ENCODE measurements around the gene RASL10B.

Gene RASL10B

GRCh38 chr17:35761601-35762000 lies 30.2 kb downstream of the RASL10B start:
- no peaks in the 10 kb centered on the region for H3K36me3 Mint-ChIP-seq
- H3K27ac Mint-ChIP-seq, result no peak overlapping the region
- no peaks in the 10 kb centered on the region for H3K27me3 Mint-ChIP-seq
- no peaks in the 10 kb centered on the region for H3K9me3 Mint-ChIP-seq (ENCODE audit: low read depth)
- no peak overlapping the region for H3K4me3 Mint-ChIP-seq
- H3K4me1 Mint-ChIP-seq (ENCODE audit: low read depth), result peaks cover 8% of the 10 kb centered on the region

- H3K36me3 Mint-ChIP-seq, result no peaks in the 10 kb centered on the region
- H3K4me1 Mint-ChIP-seq (ENCODE audit: low read depth), result peaks cover 9% of the 10 kb centered on the region
- H3K27ac Mint-ChIP-seq, result no peak overlapping the region
These were observed 32.3 kb downstream of the RASL10B start for GRCh38 chr17:35763767-35764122.

GRCh38 chr17:35764123-35764991 lies 32.9 kb downstream of the RASL10B start:
- Mint-ChIP-seq H3K4me3 (peak overlapping the region; percentile 92), H3K9me3 (ENCODE audit: low read depth) (no peaks in the 10 kb centered on the region), H3K4me1 (ENCODE audit: low read depth) (peaks cover 9% of the 10 kb centered on the region), H3K36me3 (no peaks in the 10 kb centered on the region), H3K27me3 (no peaks in the 10 kb centered on the region), H3K27ac (peak overlapping the region; percentile 86)

More at GRCh38 chr17:35763767-35764122, 32.3 kb downstream of the RASL10B start:
- no peaks in the 10 kb centered on the region for H3K27me3 Mint-ChIP-seq
- peak overlapping the region; percentile 59 for H3K4me3 Mint-ChIP-seq
- no peaks in the 10 kb centered on the region for H3K9me3 Mint-ChIP-seq (ENCODE audit: low read depth)

- Mint-ChIP-seq H3K4me3 (peak overlapping the region; percentile 92), H3K36me3 (no peaks in the 10 kb centered on the region), H3K9me3 (ENCODE audit: low read depth) (no peaks in the 10 kb centered on the region), H3K27ac (no peak overlapping the region), H3K27me3 (no peaks in the 10 kb centered on the region), H3K4me1 (ENCODE audit: low read depth) (peaks cover 9% of the 10 kb centered on the region)
These were observed 33.8 kb downstream of the RASL10B start for GRCh38 chr17:35765086-35765710.

GRCh38 chr17:35765756-35766488 lies 34.5 kb downstream of the RASL10B start:
- Mint-ChIP-seq H3K27me3 (no peaks in the 10 kb centered on the region), H3K4me3 (no peak overlapping the region), H3K9me3 (ENCODE audit: low read depth) (no peaks in the 10 kb centered on the region), H3K36me3 (no peaks in the 10 kb centered on the region), H3K27ac (no peak overlapping the region), H3K4me1 (ENCODE audit: low read depth) (peaks cover 9% of the 10 kb centered on the region)

DNA sequence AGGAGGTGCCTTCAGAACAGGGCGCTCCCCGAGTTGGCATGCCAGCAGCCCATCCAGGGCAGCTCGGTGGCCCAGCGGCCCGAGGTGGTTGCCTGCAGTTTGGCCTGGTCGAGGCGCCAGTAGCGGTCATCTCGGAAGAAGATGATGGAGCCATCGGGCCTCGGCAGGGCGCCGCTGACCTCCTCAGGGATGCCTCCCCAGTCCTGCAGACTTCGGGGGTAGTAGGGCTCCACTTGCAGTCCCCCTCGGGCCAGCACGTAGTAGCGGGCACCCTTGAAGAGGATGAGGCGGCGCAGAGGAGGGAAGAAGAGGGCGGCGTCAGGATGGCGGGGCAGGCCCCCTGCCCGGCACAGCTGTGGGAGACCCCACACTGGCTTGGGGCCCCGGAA lies 35.0 kb downstream of the RASL10B start:
- peaks cover 9% of the 10 kb centered on the region for H3K4me1 Mint-ChIP-seq (ENCODE audit: low read depth)
- H3K36me3 Mint-ChIP-seq, result no peaks in the 10 kb centered on the region
- H3K27me3 Mint-ChIP-seq, result no peaks in the 10 kb centered on the region
- H3K9me3 Mint-ChIP-seq (ENCODE audit: low read depth), result no peaks in the 10 kb centered on the region
- H3K27ac Mint-ChIP-seq, result no peak overlapping the region
- H3K4me3 Mint-ChIP-seq, result no peak overlapping the region

GRCh38 chr17:35766903-35767510 lies 35.6 kb downstream of the RASL10B start:
- no peak overlapping the region for H3K27ac Mint-ChIP-seq
- peaks cover 9% of the 10 kb centered on the region for H3K4me1 Mint-ChIP-seq (ENCODE audit: low read depth)
- no peaks in the 10 kb centered on the region for H3K36me3 Mint-ChIP-seq
- no peaks in the 10 kb centered on the region for H3K27me3 Mint-ChIP-seq
- H3K4me3 Mint-ChIP-seq, result no peak overlapping the region
- H3K9me3 Mint-ChIP-seq (ENCODE audit: low read depth), result no peaks in the 10 kb centered on the region

GRCh38 chr17:35768797-35769196 lies 37.4 kb downstream of the RASL10B start:
- Mint-ChIP-seq H3K4me3 (no peak overlapping the region), H3K27me3 (no peaks in the 10 kb centered on the region), H3K36me3 (no peaks in the 10 kb centered on the region), H3K9me3 (ENCODE audit: low read depth) (no peaks in the 10 kb centered on the region), H3K4me1 (ENCODE audit: low read depth) (peaks cover 10% of the 10 kb centered on the region), H3K27ac (no peak overlapping the region)

- H3K36me3 Mint-ChIP-seq, result no peaks in the 10 kb centered on the region
- H3K9me3 Mint-ChIP-seq (ENCODE audit: low read depth), result no peaks in the 10 kb centered on the region
- no peaks in the 10 kb centered on the region for H3K27me3 Mint-ChIP-seq
- no peak overlapping the region for H3K27ac Mint-ChIP-seq
- H3K4me1 Mint-ChIP-seq (ENCODE audit: low read depth), result peaks cover 6% of the 10 kb centered on the region
- no peak overlapping the region for H3K4me3 Mint-ChIP-seq
These were observed 38.6 kb downstream of the RASL10B start for GRCh38 chr17:35769895-35770486.

GRCh38 chr17:35773129-35773528 lies 41.7 kb downstream of the RASL10B start:
- Mint-ChIP-seq H3K4me1 (ENCODE audit: low read depth) (peaks cover 3% of the 10 kb centered on the region), H3K9me3 (ENCODE audit: low read depth) (no peaks in the 10 kb centered on the region)

DNA sequence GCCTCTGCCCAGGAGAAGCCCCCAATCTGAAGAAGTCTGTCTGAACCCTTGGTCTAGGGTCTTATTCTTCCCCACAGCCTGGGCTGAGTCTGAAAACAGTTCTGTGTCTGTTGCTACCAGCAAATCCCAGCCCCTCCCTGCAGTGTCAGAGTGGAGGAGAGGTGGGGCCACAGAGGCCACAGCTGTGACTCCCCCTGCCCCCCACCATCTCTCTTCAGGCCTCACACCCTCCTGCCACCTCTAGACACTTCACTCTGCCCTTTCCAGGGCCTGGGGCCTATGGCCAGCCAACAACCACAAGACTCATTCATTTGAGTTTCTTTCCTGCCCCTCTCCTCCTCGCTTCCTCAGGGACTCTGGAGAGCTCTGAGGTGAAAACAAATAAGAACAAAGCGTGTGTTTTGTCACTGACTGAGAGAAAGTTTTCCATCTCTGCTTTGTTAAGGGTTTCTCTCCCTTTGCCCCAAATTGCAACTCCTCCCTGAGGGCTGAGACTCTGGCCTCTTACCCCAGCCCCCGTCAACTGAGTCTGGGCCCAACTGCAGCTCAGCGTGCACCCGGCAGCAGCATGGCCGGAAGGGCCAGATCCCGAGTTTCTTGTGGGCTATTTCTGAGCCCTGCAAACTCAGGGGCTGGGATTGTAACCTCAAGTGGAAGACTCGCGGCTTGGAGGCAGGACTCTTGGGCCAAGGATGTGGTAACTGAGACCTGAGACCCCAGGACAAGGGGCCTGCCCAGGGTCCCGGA lies 42.4 kb downstream of the RASL10B start:
- Mint-ChIP-seq H3K4me3 (no peak overlapping the region), H3K36me3 (no peaks in the 10 kb centered on the region), H3K27ac (no peak overlapping the region), H3K4me1 (ENCODE audit: low read depth) (peaks cover 3% of the 10 kb centered on the region), H3K27me3 (no peaks in the 10 kb centered on the region), H3K9me3 (ENCODE audit: low read depth) (no peaks in the 10 kb centered on the region)

More at GRCh38 chr17:35773129-35773528, 41.7 kb downstream of the RASL10B start:
- Mint-ChIP-seq H3K36me3 (no peaks in the 10 kb centered on the region), H3K27me3 (no peaks in the 10 kb centered on the region), H3K4me3 (no peak overlapping the region), H3K27ac (no peak overlapping the region)

DNA sequence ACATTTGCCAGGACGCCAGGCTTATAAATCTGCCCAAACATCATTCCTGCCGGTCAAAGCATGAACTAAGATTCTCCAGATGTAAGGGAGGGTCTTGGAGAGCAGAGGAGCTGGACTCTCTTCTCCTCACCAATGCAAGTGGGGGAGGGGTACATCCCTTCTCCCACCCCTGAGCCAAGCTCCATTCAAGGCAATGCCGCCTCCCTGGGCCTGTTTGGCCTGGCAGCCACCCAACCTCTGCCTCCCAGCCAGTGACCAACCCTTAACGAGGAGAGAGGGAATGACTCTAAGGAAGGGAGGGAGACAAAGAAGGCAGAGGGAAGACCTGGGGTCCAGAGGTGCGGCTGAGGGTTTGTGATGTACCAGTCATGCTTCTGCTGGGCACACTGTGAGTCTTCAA lies 43.1 kb downstream of the RASL10B start:
- Mint-ChIP-seq H3K27me3 (no peaks in the 10 kb centered on the region), H3K4me1 (ENCODE audit: low read depth) (peaks cover 3% of the 10 kb centered on the region), H3K4me3 (no peak overlapping the region), H3K9me3 (ENCODE audit: low read depth) (no peaks in the 10 kb centered on the region), H3K27ac (no peak overlapping the region), H3K36me3 (no peaks in the 10 kb centered on the region)

DNA sequence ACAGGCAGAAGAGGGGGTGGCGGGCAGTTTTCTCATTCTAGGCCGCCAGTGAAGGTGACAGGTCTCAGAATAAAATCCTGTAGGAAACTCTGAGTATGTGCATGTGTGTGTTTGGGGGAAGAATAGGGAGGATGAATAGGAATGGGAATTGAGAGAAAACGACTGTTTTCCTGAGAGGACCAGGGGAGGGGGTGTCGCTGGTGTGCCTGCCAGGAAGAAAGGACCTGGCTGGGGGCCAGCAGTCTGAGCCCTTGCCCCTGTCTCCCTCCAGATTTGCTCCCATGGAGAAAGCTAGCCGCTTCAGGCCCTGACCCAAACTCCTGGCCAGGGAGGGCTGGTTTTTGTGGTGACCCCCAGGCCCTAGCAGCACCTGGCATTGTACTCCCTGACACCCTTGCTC lies 43.6 kb downstream of the RASL10B start:
- Mint-ChIP-seq H3K4me1 (ENCODE audit: low read depth) (peaks cover 3% of the 10 kb centered on the region), H3K4me3 (no peak overlapping the region), H3K9me3 (ENCODE audit: low read depth) (no peaks in the 10 kb centered on the region), H3K27me3 (no peaks in the 10 kb centered on the region), H3K27ac (no peak overlapping the region), H3K36me3 (no peaks in the 10 kb centered on the region)

DNA sequence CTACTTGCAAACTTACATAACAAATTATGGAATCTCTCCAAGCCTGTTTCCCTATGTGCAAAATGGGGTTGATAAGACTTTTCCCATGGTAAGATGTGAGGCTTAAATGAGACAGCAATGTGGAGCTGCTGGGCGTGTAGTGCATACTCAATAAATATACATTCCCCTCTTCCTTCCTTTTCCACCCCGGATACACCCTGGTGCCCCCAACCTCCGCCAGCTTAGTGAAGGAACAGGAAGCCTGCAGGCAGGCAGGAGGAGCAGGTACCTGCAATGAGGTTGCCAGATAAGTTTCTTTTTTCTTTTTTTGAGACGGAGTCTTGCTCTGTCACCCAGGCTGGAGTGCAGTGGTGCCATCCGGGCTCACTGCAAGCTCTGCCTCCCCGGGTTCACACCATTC lies 44.1 kb downstream of the RASL10B start:
- Mint-ChIP-seq H3K4me3 (no peak overlapping the region), H3K27ac (no peak overlapping the region), H3K4me1 (ENCODE audit: low read depth) (peaks cover 3% of the 10 kb centered on the region), H3K9me3 (ENCODE audit: low read depth) (no peaks in the 10 kb centered on the region), H3K36me3 (no peaks in the 10 kb centered on the region), H3K27me3 (no peaks in the 10 kb centered on the region)

All from activated naive CD8-positive, alpha-beta T cell (primary cell).